ENCODE data around the gene TMEM87A. TPM values are rescaled to one million over a fixed set of nuclear protein-coding genes. Genes with fewer than 3 reads are reported as not detected.

TMEM87A gene
- total and polyA plus RNA-seq, 2 experiments from 2014 or later = 41.8 to 43.5 TPM

- no peak for DNase-seq (ENCODE audit: low spot score)
- Histone ChIP-seq H3K27me3 (ENCODE audit: insufficient read depth) (no peaks in the 10 kb centered on the region), H3K4me1 (ENCODE audit: insufficient read depth) (peaks cover 5% of the 10 kb centered on the region; the same call in 1 of the 2 replicates), H3K36me3 (ENCODE audit: insufficient read depth) (peaks cover 16% of the 10 kb centered on the region; the same call in 1 of the 2 replicates), H3K4me3 (no peak overlapping the region), H4K20me1 (replicated peaks; ENCODE audit: insufficient read depth) (no peaks in the 10 kb centered on the region), H2AFZ (no peak overlapping the region), H3K4me2 (no peak overlapping the region), H3F3A (replicated peaks; ENCODE audit: low read depth) (peaks cover 8% of the 10 kb centered on the region; the same call in 1 of the 2 replicates), H3K79me2 (replicated peaks; ENCODE audit: insufficient read depth) (peaks cover 19% of the 10 kb centered on the region), H3K27ac (ENCODE audit: low read depth) (no peak overlapping the region), H3K9me2 (ENCODE audit: insufficient read depth) (no peaks in the 10 kb centered on the region; the same call in 1 of the 2 replicates)
- Mint-ChIP-seq H3K27me3 (ENCODE audit: insufficient read depth, low read depth, poor library complexity) (peaks cover 7% of the 10 kb centered on the region), H3K4me3 (no peak overlapping the region), H3K27ac (no peak overlapping the region), H3K36me3 (ENCODE audit: low read depth) (peaks cover 25% of the 10 kb centered on the region; the same call in 2 of the 3 replicates), H3K4me1 (peaks cover 7% of the 10 kb centered on the region), H3K9me3 (no peaks in the 10 kb centered on the region)
- no peak for TF ChIP-seq JUNB (IDR thresholded peaks at IDR 0.05; ENCODE audit: unreplicated experiment)
- no peak for TF ChIP-seq POLR2AphosphoS5 (IDR thresholded peaks at IDR 0.05; ENCODE audit: low read depth)
- TF ChIP-seq ZNF462 (CRISPR knock-in tag; IDR thresholded peaks at IDR 0.05) = no peak
- no peak for TF ChIP-seq EZH2phosphoT487 (IDR thresholded peaks at IDR 0.05; ENCODE audit: unreplicated experiment)
- TF ChIP-seq NANOG (IDR thresholded peaks at IDR 0.05; ENCODE audit: borderline replicate concordance) = no peak
- no peak for TF ChIP-seq REST (IDR thresholded peaks at IDR 0.05; ENCODE audit: unreplicated experiment)
- no peak for TF ChIP-seq EZH2 (IDR thresholded peaks at IDR 0.05; ENCODE audit: low read depth, unreplicated experiment)
- no peak for TF ChIP-seq CREB1 (CRISPR knock-in tag; IDR thresholded peaks at IDR 0.05; ENCODE audit: low read depth)
- TF ChIP-seq ETS1 (IDR thresholded peaks at IDR 0.05) = no peak
- TF ChIP-seq ZNF114 (CRISPR knock-in tag; IDR thresholded peaks at IDR 0.05) = no peak
- TF ChIP-seq CTCF (conservative IDR thresholded peaks at IDR 0.05; ENCODE audit: low read depth in 2 of 2) = no peak
- TF ChIP-seq STAT1 (IDR thresholded peaks at IDR 0.05; ENCODE audit: unreplicated experiment) = no peak
- no peak for TF ChIP-seq ZNF331 (CRISPR knock-in tag; IDR thresholded peaks at IDR 0.05; ENCODE audit: low read depth)
- no peak for ATAC-seq
Measured at GRCh38 chr15:42210696-42211095, 62.5 kb downstream of the TMEM87A start.
